ENCODE measurements around the gene ELP4.
A peak's percentile ranks its signal among the peaks of the same experiment; 100 is the strongest.

The ELP4 gene, protein sequence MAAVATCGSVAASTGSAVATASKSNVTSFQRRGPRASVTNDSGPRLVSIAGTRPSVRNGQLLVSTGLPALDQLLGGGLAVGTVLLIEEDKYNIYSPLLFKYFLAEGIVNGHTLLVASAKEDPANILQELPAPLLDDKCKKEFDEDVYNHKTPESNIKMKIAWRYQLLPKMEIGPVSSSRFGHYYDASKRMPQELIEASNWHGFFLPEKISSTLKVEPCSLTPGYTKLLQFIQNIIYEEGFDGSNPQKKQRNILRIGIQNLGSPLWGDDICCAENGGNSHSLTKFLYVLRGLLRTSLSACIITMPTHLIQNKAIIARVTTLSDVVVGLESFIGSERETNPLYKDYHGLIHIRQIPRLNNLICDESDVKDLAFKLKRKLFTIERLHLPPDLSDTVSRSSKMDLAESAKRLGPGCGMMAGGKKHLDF

DNA sequence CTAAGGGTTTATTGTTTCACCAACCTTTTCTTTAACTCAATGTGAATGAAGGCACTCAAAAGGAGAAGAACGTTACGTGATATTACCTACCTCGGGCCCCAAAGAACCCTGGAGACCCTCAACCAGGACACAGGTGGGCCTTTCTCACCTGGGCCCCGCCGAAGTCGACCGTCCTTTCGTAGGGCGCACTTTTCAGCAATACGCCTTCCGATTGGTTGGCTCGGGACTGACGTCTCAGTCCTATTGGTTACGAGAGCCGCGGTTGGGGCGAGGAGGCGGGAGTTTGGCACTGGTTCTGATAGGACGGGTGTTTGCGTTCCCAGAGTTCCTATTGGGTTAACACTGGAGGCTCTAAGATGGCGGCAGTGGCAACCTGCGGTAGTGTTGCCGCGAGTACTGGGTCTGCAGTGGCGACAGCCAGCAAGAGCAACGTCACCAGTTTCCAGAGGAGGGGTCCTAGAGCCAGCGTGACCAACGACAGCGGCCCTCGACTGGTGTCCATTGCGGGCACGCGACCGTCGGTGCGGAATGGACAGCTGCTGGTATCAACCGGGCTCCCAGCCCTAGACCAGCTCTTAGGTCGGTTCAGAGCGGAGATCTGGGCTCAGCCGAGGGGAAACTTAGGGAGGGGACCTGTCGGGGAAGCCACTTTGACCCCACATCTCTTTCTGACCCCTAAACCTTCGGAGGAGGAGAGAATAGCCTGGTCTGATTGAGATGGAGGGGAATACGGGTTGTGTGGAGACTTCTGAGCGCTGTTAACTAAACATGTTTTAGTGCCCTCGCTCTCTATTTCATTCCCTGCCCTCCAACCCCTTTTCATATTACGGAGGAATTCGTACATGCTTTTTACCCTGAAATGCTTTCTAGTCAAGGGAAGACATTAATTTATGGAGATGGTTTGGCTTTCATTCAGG, at the start of gene ELP4, which contains the start of gene IMMP1L:
Gene ELP4, plus strand, starts transcription at position 339 of the 917 bp plus-strand sequence. Its CDS starts 18 bp downstream, at position 357.
Gene IMMP1L, minus strand, starts transcription at position 194 of the 917 bp plus-strand sequence. CDS start 46,346 bp downstream, outside the sequence.
- Histone ChIP-seq H3K4me1 (ENCODE audit: control insufficient read depth, insufficient read depth, low read length) (peaks cover 2% of the 10 kb centered on the region; the same call in 1 of the 2 replicates), H3K36me3 (ENCODE audit: control insufficient read depth in 2 of 2, insufficient read depth in 1 of 2, low read length in 2 of 2) (peaks cover 0 to 7% of the 10 kb centered on the region in 2 experiments; a peak in 1 of 3 replicates), H3K9me3 (ENCODE audit: control insufficient read depth, insufficient read depth, low read depth, low read length) (no peaks in the 10 kb centered on the region), H3K27ac (ENCODE audit: extremely low read depth, low read depth, low read length) (peak within 1 kb of the TSS; percentile 68), H3K4me3 (ENCODE audit: low read depth, low read length) (peak within 1 kb of the TSS; percentile 85)
- CTCF ChIA-PET = interaction anchor here (0.7 kb wide), 1 partner anchor 126 kb away, joined by 3 read pairs; no protein-coding TSS in a partner anchor
- POLR2A ChIA-PET = no interaction called here
- TF ChIP-seq ZNF768 (tag by site-specific recombination; IDR thresholded peaks at IDR 0.05) (no peak), ZBTB20 (tag by site-specific recombination; IDR thresholded peaks at IDR 0.05) (0 out of 2 replicates have a peak, but pooled peaks have one; percentile 15), ZNF707 (tag by site-specific recombination; IDR thresholded peaks at IDR 0.05) (no peak), ZNF140 (tag by site-specific recombination; IDR thresholded peaks at IDR 0.05) (no peak), ZNF501 (tag by site-specific recombination; IDR thresholded peaks at IDR 0.05) (0 out of 2 replicates have a peak, but pooled peaks have one; percentile 20), ZNF544 (tag by site-specific recombination; IDR thresholded peaks at IDR 0.05) (no peak), GLI4 (tag by site-specific recombination; IDR thresholded peaks at IDR 0.05) (no peak), KLF9 (tag by site-specific recombination; IDR thresholded peaks at IDR 0.05; ENCODE audit: low read depth) (no peak), GLIS1 (tag by site-specific recombination; IDR thresholded peaks at IDR 0.05) (no peak), ZNF202 (tag by site-specific recombination; IDR thresholded peaks at IDR 0.05; ENCODE audit: borderline replicate concordance) (no peak), YY2 (tag by site-specific recombination; IDR thresholded peaks at IDR 0.05) (peak; percentile 54; the same call in 1 of the 2 replicates), ZFP69B (tag by site-specific recombination; IDR thresholded peaks at IDR 0.05) (peak; percentile 56; the same call in 1 of the 2 replicates)
- TF ChIP-seq, protein P1, sequence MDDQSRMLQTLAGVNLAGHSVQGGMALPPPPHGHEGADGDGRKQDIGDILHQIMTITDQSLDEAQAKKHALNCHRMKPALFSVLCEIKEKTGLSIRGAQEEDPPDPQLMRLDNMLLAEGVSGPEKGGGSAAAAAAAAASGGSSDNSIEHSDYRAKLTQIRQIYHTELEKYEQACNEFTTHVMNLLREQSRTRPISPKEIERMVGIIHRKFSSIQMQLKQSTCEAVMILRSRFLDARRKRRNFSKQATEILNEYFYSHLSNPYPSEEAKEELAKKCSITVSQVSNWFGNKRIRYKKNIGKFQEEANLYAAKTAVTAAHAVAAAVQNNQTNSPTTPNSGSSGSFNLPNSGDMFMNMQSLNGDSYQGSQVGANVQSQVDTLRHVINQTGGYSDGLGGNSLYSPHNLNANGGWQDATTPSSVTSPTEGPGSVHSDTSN (CRISPR knock-in tag; IDR thresholded peaks at IDR 0.05) = peak; percentile 50; the same call in 1 of the 2 replicates
- TF ChIP-seq, protein P2, sequence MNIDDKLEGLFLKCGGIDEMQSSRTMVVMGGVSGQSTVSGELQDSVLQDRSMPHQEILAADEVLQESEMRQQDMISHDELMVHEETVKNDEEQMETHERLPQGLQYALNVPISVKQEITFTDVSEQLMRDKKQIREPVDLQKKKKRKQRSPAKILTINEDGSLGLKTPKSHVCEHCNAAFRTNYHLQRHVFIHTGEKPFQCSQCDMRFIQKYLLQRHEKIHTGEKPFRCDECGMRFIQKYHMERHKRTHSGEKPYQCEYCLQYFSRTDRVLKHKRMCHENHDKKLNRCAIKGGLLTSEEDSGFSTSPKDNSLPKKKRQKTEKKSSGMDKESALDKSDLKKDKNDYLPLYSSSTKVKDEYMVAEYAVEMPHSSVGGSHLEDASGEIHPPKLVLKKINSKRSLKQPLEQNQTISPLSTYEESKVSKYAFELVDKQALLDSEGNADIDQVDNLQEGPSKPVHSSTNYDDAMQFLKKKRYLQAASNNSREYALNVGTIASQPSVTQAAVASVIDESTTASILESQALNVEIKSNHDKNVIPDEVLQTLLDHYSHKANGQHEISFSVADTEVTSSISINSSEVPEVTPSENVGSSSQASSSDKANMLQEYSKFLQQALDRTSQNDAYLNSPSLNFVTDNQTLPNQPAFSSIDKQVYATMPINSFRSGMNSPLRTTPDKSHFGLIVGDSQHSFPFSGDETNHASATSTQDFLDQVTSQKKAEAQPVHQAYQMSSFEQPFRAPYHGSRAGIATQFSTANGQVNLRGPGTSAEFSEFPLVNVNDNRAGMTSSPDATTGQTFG (tag by site-specific recombination; IDR thresholded peaks at IDR 0.05; ENCODE audit: borderline replicate concordance) = no peak
- TF ChIP-seq, protein P3, sequence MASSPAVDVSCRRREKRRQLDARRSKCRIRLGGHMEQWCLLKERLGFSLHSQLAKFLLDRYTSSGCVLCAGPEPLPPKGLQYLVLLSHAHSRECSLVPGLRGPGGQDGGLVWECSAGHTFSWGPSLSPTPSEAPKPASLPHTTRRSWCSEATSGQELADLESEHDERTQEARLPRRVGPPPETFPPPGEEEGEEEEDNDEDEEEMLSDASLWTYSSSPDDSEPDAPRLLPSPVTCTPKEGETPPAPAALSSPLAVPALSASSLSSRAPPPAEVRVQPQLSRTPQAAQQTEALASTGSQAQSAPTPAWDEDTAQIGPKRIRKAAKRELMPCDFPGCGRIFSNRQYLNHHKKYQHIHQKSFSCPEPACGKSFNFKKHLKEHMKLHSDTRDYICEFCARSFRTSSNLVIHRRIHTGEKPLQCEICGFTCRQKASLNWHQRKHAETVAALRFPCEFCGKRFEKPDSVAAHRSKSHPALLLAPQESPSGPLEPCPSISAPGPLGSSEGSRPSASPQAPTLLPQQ (tag by site-specific recombination; IDR thresholded peaks at IDR 0.05) = 0 out of 2 replicates have a peak, but pooled peaks have one; percentile 66
- TF ChIP-seq, protein P4, sequence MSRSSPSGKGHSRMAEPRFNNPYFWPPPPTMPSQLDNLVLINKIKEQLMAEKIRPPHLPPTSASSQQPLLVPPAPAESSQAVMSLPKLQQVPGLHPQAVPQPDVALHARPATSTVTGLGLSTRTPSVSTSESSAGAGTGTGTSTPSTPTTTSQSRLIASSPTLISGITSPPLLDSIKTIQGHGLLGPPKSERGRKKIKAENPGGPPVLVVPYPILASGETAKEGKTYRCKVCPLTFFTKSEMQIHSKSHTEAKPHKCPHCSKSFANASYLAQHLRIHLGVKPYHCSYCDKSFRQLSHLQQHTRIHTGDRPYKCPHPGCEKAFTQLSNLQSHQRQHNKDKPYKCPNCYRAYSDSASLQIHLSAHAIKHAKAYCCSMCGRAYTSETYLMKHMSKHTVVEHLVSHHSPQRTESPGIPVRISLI (tag by site-specific recombination; IDR thresholded peaks at IDR 0.05) = no peak
- TF ChIP-seq, protein P5, sequence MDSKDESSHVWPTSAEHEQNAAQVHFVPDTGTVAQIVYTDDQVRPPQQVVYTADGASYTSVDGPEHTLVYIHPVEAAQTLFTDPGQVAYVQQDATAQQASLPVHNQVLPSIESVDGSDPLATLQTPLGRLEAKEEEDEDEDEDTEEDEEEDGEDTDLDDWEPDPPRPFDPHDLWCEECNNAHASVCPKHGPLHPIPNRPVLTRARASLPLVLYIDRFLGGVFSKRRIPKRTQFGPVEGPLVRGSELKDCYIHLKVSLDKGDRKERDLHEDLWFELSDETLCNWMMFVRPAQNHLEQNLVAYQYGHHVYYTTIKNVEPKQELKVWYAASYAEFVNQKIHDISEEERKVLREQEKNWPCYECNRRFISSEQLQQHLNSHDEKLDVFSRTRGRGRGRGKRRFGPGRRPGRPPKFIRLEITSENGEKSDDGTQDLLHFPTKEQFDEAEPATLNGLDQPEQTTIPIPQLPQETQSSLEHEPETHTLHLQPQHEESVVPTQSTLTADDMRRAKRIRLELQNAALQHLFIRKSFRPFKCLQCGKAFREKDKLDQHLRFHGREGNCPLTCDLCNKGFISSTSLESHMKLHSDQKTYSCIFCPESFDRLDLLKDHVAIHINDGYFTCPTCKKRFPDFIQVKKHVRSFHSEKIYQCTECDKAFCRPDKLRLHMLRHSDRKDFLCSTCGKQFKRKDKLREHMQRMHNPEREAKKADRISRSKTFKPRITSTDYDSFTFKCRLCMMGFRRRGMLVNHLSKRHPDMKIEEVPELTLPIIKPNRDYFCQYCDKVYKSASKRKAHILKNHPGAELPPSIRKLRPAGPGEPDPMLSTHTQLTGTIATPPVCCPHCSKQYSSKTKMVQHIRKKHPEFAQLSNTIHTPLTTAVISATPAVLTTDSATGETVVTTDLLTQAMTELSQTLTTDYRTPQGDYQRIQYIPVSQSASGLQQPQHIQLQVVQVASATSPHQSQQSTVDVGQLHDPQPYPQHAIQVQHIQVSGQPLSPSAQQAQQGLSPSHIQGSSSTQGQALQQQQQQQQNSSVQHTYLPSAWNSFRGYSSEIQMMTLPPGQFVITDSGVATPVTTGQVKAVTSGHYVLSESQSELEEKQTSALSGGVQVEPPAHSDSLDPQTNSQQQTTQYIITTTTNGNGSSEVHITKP (tag by site-specific recombination; IDR thresholded peaks at IDR 0.05) = peak; percentile 18; the same call in 1 of the 2 replicates
- TF ChIP-seq, protein P6, sequence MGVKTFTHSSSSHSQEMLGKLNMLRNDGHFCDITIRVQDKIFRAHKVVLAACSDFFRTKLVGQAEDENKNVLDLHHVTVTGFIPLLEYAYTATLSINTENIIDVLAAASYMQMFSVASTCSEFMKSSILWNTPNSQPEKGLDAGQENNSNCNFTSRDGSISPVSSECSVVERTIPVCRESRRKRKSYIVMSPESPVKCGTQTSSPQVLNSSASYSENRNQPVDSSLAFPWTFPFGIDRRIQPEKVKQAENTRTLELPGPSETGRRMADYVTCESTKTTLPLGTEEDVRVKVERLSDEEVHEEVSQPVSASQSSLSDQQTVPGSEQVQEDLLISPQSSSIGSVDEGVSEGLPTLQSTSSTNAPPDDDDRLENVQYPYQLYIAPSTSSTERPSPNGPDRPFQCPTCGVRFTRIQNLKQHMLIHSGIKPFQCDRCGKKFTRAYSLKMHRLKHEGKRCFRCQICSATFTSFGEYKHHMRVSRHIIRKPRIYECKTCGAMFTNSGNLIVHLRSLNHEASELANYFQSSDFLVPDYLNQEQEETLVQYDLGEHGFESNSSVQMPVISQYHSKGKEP (tag by site-specific recombination; IDR thresholded peaks at IDR 0.05) = no peak
- TF ChIP-seq, protein P7, sequence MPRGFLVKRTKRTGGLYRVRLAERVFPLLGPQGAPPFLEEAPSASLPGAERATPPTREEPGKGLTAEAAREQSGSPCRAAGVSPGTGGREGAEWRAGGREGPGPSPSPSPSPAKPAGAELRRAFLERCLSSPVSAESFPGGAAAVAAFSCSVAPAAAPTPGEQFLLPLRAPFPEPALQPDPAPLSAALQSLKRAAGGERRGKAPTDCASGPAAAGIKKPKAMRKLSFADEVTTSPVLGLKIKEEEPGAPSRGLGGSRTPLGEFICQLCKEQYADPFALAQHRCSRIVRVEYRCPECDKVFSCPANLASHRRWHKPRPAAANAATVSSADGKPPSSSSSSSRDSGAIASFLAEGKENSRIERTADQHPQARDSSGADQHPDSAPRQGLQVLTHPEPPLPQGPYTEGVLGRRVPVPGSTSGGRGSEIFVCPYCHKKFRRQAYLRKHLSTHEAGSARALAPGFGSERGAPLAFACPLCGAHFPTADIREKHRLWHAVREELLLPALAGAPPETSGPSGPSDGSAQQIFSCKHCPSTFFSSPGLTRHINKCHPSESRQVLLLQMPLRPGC (tag by site-specific recombination; IDR thresholded peaks at IDR 0.05) = no peak

Data from HEK293 (cell line).